Measurements from ENCODE around the gene CFAP46. TPM values are rescaled to one million over a fixed set of nuclear protein-coding genes. Genes with fewer than 3 reads are reported as not detected.

The CFAP46 gene
- total RNA-seq, 1 donor from 2014 or later: 5.2 TPM

DNA sequence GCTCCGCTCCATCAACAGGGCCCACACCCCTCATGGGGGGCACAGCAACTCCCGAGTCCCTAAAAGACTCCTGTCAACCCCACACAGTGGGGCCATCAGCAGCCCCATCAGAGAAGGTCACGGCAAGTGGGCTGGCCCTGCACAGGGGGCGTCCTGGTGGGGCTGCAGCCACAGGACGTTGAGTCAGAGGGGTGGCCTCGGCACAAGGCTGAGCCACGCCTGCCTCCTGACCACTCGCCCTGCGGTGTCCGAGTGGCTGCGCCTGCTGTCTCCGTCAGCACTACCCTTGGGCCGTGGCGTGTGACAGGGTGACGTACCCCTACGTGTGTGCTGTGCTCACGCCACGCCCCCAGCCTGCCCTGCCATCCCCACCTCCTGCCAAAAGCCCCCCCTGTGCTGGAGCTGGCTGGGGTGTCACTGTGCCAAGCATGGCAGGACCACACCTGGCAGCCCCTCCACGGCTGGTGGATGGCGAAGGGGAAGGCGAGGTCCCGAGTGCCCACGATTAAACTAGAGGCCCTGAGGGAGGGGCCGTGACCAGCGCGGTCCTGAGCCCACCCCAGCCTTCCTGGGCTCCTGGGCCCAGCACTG lies 130.4 kb downstream of the CFAP46 start:
- Mint-ChIP-seq H3K4me1 (ENCODE audit: low read depth, unreplicated experiment) (no peaks in the 10 kb centered on the region), H3K27me3 (ENCODE audit: unreplicated experiment) (peaks cover 11% of the 10 kb centered on the region), H3K4me3 (ENCODE audit: unreplicated experiment) (no peak overlapping the region), H3K27ac (ENCODE audit: unreplicated experiment) (no peak overlapping the region), H3K9me3 (ENCODE audit: unreplicated experiment) (peaks cover 2% of the 10 kb centered on the region), H3K36me3 (ENCODE audit: unreplicated experiment) (no peaks in the 10 kb centered on the region)
- TF ChIP-seq, protein P1, sequence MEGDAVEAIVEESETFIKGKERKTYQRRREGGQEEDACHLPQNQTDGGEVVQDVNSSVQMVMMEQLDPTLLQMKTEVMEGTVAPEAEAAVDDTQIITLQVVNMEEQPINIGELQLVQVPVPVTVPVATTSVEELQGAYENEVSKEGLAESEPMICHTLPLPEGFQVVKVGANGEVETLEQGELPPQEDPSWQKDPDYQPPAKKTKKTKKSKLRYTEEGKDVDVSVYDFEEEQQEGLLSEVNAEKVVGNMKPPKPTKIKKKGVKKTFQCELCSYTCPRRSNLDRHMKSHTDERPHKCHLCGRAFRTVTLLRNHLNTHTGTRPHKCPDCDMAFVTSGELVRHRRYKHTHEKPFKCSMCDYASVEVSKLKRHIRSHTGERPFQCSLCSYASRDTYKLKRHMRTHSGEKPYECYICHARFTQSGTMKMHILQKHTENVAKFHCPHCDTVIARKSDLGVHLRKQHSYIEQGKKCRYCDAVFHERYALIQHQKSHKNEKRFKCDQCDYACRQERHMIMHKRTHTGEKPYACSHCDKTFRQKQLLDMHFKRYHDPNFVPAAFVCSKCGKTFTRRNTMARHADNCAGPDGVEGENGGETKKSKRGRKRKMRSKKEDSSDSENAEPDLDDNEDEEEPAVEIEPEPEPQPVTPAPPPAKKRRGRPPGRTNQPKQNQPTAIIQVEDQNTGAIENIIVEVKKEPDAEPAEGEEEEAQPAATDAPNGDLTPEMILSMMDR (IDR thresholded peaks at IDR 0.05; ENCODE audit: partially characterized antibody, unreplicated experiment): no peak
- DNase-seq: no peak

DNA sequence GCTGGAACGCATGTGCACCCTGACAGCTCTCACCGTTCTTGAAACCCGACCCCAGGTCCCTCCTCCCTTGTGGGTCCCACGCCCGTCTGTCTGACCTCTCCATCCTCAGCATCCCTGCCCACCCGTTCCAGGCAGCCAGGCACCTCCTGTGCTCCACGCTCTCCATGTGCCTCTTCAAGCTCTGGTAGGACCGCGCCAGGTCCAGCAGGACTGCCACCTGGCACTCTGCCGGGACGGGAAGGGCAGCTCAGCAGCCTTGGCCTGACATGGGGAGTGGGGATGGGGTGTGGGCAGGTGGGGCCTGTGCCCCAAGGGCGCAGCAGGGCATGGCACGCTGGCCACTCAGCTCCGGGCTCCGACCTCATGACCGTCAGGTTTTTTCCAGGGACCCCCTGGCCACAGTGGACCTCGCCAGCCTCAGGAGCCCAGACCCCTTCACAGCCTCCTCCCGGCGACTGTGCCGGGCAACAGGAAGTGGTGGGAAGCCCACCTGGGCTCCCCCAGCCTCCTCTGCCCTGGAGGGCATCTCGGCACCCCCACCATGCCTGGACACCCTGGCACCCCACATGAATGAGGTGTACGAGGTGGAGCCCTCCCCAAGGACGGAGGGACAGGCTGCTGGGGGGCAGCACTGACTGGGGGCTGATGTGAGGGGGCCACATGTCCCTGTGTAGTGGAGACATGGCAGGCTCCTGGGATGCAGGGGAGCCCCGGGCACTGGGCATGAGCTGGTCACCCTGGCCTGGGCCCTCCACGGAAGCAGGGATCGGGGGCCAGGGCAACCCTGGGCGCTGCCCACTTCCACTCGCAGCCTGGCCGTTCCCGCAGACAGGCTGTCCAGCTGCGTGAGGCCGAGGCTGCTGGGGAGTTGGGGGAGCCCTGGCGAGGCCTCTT lies 131.3 kb downstream of the CFAP46 start:
- Mint-ChIP-seq H3K4me3 (ENCODE audit: unreplicated experiment) (no peak overlapping the region), H3K36me3 (ENCODE audit: unreplicated experiment) (no peaks in the 10 kb centered on the region), H3K27ac (ENCODE audit: unreplicated experiment) (no peak overlapping the region), H3K9me3 (ENCODE audit: unreplicated experiment) (peaks cover 2% of the 10 kb centered on the region), H3K27me3 (ENCODE audit: unreplicated experiment) (peaks cover 6% of the 10 kb centered on the region), H3K4me1 (ENCODE audit: low read depth, unreplicated experiment) (peaks cover under 1% of the 10 kb centered on the region)
- DNase-seq: no peak
- TF ChIP-seq, protein P1 (IDR thresholded peaks at IDR 0.05; ENCODE audit: partially characterized antibody, unreplicated experiment): no peak

DNA sequence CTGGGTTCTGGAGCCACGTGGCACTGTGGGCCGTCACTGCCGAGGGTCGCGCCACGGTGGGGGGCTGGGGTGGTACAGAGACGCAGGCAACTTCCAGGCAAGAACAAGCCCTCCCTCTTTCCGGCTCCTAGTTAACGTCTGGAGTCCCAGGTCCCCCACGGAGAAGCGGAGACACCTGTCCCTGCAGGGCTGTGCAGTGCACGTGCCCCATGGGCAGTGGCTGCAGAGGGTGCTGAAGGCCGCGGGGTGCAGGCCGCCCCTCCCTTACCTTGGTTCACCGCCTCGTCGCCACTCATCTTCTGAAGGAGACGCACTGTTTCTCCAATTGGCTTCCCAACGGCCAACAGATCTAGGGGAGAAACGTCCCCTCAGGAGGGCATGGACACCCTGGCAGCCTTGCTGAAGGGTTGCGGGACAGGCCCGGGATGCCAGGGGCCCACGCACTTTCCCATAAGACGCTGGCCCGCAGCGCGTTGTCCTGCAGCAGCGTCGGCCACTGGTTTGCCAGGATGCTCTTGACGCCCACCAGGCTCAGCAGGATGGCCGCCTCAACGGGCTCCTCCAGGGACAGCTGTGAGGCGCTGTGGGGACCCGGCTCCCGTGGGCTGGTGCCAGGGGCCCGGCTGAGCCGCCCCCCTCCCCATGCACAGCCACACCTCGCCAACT lies 132.1 kb downstream of the CFAP46 start:
- H3K36me3 Mint-ChIP-seq (ENCODE audit: unreplicated experiment): no peaks in the 10 kb centered on the region
- no peak for DNase-seq
- H3K9me3 Mint-ChIP-seq (ENCODE audit: unreplicated experiment): no peaks in the 10 kb centered on the region
- TF ChIP-seq, protein P1 (IDR thresholded peaks at IDR 0.05; ENCODE audit: partially characterized antibody, unreplicated experiment): no peak
- peaks cover 1% of the 10 kb centered on the region for H3K4me1 Mint-ChIP-seq (ENCODE audit: low read depth, unreplicated experiment)
- no peak overlapping the region for H3K27ac Mint-ChIP-seq (ENCODE audit: unreplicated experiment)
- no peak overlapping the region for H3K4me3 Mint-ChIP-seq (ENCODE audit: unreplicated experiment)
- H3K27me3 Mint-ChIP-seq (ENCODE audit: unreplicated experiment): peaks cover 3% of the 10 kb centered on the region

DNA sequence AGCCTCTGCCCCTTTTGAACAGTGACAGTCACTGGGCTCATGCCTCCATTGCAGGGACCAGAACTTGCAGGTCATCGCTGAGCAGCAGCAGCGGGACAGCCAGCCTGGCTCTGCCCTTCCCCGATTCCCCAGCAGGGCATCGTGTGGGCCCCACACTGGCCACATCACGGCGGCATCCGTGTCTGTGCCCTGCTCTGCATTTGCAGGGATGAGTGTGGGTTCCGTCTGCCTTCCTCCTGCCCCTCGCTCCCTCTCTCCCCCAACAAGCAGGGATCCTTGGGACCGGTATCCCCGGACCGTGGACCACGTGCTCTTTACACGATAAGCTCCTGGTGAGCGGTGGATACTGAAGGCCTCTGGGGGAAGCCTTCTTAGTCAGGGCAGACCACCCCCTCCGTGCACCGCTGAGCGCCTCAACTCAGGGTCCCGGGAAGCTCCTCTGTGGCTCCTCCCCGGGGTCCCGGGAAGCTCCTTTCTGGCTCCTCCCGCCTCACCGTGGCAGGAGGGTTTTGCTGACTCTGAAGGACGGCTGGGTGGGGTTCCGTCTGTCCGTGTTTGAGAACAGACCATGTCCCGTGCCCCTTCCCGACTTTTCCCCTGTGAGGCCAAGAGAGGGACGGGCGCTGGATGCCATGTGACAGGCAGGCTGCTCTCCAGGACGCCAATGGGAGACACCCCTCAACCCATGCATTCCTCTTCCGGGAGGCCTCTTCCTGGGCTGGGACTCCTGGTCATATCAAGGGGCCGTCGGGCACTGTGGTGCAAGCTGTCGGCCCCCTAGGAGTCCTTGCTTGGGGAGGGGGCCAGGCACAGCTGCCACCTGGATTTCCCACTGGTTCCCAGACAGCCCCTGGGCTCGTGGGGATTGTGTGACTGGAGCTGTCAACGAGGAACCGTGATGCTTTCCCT lies 132.9 kb downstream of the CFAP46 start:
- H3K27me3 Mint-ChIP-seq (ENCODE audit: unreplicated experiment): peaks cover 3% of the 10 kb centered on the region
- H3K9me3 Mint-ChIP-seq (ENCODE audit: unreplicated experiment): no peaks in the 10 kb centered on the region
- no peak overlapping the region for H3K4me3 Mint-ChIP-seq (ENCODE audit: unreplicated experiment)
- peaks cover 1% of the 10 kb centered on the region for H3K4me1 Mint-ChIP-seq (ENCODE audit: low read depth, unreplicated experiment)
- no peaks in the 10 kb centered on the region for H3K36me3 Mint-ChIP-seq (ENCODE audit: unreplicated experiment)
- no peak for DNase-seq
- H3K27ac Mint-ChIP-seq (ENCODE audit: unreplicated experiment): no peak overlapping the region
- TF ChIP-seq, protein P1 (IDR thresholded peaks at IDR 0.05; ENCODE audit: partially characterized antibody, unreplicated experiment): no peak

Measured in glutamatergic neuron (in vitro differentiated cells).